Measurements from ENCODE around the gene ATP11C. TPM values are rescaled to one million over a fixed set of nuclear protein-coding genes. Genes with fewer than 3 reads are reported as not detected.
"Not testable (repeated sequence)": the region's sequence is repeated elsewhere in the genome, so short reads cannot be mapped to it uniquely, and the experiment has no call there.

The ATP11C gene
- total and polyA plus RNA-seq, 7 donors: 4.2 to 32.0 (median 17.2) TPM

DNA sequence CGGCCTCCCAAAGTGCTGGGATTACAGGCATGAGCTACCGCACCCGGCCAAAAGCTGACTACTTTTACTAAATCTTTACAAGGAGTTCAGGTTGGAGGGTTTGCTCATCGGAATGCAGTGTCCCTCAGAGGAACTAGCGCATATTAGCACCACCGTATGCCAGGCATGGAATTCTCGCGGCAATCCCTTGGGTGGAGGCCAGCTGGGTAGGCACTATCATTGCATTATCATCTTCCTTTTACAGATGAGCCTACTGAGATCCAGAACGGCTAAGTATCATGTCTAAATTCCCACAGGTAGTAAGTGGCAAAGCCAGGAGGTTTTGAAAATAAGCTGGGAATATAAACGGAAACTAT lies 38.5 kb upstream of the ATP11C start:
- no peaks in the 10 kb centered on the region for H3K27me3 ChIP-seq
- no peak for DNase-seq
- no peak for TF ChIP-seq POLR2A (IDR thresholded peaks at IDR 0.05)
- TF ChIP-seq, protein P1, sequence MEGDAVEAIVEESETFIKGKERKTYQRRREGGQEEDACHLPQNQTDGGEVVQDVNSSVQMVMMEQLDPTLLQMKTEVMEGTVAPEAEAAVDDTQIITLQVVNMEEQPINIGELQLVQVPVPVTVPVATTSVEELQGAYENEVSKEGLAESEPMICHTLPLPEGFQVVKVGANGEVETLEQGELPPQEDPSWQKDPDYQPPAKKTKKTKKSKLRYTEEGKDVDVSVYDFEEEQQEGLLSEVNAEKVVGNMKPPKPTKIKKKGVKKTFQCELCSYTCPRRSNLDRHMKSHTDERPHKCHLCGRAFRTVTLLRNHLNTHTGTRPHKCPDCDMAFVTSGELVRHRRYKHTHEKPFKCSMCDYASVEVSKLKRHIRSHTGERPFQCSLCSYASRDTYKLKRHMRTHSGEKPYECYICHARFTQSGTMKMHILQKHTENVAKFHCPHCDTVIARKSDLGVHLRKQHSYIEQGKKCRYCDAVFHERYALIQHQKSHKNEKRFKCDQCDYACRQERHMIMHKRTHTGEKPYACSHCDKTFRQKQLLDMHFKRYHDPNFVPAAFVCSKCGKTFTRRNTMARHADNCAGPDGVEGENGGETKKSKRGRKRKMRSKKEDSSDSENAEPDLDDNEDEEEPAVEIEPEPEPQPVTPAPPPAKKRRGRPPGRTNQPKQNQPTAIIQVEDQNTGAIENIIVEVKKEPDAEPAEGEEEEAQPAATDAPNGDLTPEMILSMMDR (IDR thresholded peaks at IDR 0.05): no peak
- TF ChIP-seq EP300 (IDR thresholded peaks at IDR 0.05): no peak
- no peak for TF ChIP-seq POLR2AphosphoS5 (IDR thresholded peaks at IDR 0.05)
- H3K9me3 ChIP-seq: no peaks in the 10 kb centered on the region
- H3K27ac ChIP-seq: no peak overlapping the region
- 26 to 46% methylated on average over 10 of the region's 10 CpGs for WGBS, 2 donors
- H3K36me3 ChIP-seq: no peaks in the 10 kb centered on the region
- no peak overlapping the region for H3K4me3 ChIP-seq
- intact Hi-C loops (cut with DNase I): no loop called here
- no peaks in the 10 kb centered on the region for H3K4me1 ChIP-seq

DNA sequence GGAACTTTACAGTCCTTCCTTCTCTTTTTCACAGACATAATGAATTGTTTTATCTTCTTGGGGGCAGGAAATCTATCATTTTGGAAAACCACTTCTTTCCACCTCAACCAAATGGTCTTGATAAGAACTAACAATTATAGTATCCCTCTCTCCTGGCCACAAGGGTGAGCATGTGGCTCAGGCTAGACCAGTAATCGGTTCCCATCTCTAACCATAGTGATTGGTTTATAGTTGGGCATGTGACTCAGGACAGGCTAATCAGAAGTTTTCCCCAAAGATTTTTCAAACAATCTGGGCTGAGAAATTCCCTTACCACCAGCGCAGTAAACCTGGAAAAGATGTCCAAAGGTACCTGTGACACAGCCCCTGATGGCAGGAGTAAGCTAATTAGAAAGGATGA lies 36.4 kb upstream of the ATP11C start:
- DNase-seq: no peak
- no peaks in the 10 kb centered on the region for H3K27me3 ChIP-seq
- H3K4me3 ChIP-seq: no peak overlapping the region
- H3K36me3 ChIP-seq: no peaks in the 10 kb centered on the region
- no peak overlapping the region for H3K27ac ChIP-seq
- TF ChIP-seq, protein P1 (IDR thresholded peaks at IDR 0.05): no peak
- TF ChIP-seq POLR2A (IDR thresholded peaks at IDR 0.05) (no peak), POLR2AphosphoS5 (IDR thresholded peaks at IDR 0.05) (no peak), EP300 (IDR thresholded peaks at IDR 0.05) (no peak)
- H3K9me3 ChIP-seq: no peaks in the 10 kb centered on the region
- no peaks in the 10 kb centered on the region for H3K4me1 ChIP-seq
- intact Hi-C loops (cut with DNase I): no loop called here
- WGBS, 2 donors: 52 to 90% methylated on average over 2 of the region's 2 CpGs

DNA sequence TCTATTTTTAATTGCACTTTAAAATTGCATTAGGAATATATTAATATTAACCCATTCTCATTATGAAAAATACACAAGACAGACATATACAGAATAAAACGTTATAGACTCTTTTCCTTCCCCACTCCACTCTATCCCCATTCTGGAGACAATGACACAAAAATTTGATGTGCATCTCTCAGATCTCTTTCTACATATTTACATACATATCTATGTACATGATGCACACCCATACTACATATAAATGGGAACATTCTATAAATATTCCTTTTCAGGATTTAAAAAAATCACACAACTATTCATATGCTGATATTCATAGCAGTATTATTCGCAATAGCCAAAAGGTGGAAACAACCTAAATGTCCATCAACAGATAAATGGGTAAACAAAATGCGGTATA lies 34.9 kb upstream of the ATP11C start:
- H3K9me3 ChIP-seq: no peaks in the 10 kb centered on the region
- H3K4me3 ChIP-seq: no peak overlapping the region
- intact Hi-C loops (cut with DNase I): no loop called here
- WGBS, 2 donors: 84 to 87% methylated on average over 3 of the region's 3 CpGs
- no peak for TF ChIP-seq POLR2A (IDR thresholded peaks at IDR 0.05)
- no peak for TF ChIP-seq EP300 (IDR thresholded peaks at IDR 0.05)
- no peak for TF ChIP-seq POLR2AphosphoS5 (IDR thresholded peaks at IDR 0.05)
- TF ChIP-seq, protein P1 (IDR thresholded peaks at IDR 0.05): no peak
- H3K4me1 ChIP-seq: no peaks in the 10 kb centered on the region
- no peaks in the 10 kb centered on the region for H3K27me3 ChIP-seq
- no peak overlapping the region for H3K27ac ChIP-seq
- no peaks in the 10 kb centered on the region for H3K36me3 ChIP-seq
- DNase-seq: no peak

DNA sequence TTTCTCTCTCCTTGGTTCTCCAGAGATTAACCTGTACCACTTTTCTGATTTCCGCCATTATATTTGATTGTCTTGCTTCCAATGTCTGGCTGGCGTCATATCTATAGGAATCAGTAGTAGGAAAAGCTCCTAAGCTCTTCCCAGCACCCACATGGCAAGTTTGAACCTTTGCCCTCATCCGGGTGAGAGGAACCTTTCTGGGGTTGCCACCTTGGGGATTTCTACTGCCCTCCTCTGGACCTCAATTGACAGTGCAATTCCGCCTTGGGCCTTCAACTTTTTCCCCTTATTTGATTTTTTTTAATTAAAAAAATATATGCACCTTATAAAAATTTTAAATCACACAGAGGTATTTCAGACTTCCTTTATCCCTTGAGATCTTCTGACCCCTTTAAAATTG lies 34.4 kb upstream of the ATP11C start:
- Histone ChIP-seq H3K27me3 (no peaks in the 10 kb centered on the region), H3K4me1 (no peaks in the 10 kb centered on the region), H3K4me3 (no peak overlapping the region), H3K9me3 (no peaks in the 10 kb centered on the region), H3K36me3 (no peaks in the 10 kb centered on the region), H3K27ac (no peak overlapping the region)
- DNase-seq: no peak
- no peak for TF ChIP-seq POLR2A (IDR thresholded peaks at IDR 0.05)
- no peak for TF ChIP-seq POLR2AphosphoS5 (IDR thresholded peaks at IDR 0.05)
- TF ChIP-seq EP300 (IDR thresholded peaks at IDR 0.05): no peak
- TF ChIP-seq, protein P1 (IDR thresholded peaks at IDR 0.05): no peak
- WGBS, 2 donors: 65 to 77% methylated on average over 4 of the region's 4 CpGs
- intact Hi-C loops (cut with DNase I): no loop called here

DNA sequence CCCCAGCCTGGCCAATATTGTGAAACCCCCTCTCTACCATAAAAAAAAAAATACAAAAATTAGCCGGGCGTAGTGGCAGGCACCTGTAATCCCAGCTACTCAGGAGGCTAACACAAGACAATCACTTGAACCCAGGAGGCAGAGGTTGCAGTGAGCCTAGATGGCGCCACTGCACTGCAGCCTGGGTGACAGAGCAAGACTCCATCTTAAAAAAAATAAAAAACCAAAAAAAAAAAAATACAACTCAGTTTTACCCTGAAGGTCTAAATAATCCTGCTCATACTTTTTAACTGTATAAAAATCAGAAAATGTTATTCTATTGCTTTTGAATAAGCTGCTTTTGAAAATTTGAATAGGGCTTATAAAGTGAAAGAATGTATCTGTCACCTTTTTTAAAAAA lies 33.3 kb upstream of the ATP11C start:
- H3K4me1 ChIP-seq; H3K36me3 ChIP-seq; intact Hi-C loops (cut with DNase I); H3K27me3 ChIP-seq; H3K9me3 ChIP-seq; H3K27ac ChIP-seq; DNase-seq; H3K4me3 ChIP-seq: not testable (repeated sequence)
- WGBS, 2 donors: 43 to 67% methylated on average over 3 of the region's 3 CpGs

Measured in sigmoid colon (tissue), 7 donors.